ENCODE data around the gene PCNT.

DNA sequence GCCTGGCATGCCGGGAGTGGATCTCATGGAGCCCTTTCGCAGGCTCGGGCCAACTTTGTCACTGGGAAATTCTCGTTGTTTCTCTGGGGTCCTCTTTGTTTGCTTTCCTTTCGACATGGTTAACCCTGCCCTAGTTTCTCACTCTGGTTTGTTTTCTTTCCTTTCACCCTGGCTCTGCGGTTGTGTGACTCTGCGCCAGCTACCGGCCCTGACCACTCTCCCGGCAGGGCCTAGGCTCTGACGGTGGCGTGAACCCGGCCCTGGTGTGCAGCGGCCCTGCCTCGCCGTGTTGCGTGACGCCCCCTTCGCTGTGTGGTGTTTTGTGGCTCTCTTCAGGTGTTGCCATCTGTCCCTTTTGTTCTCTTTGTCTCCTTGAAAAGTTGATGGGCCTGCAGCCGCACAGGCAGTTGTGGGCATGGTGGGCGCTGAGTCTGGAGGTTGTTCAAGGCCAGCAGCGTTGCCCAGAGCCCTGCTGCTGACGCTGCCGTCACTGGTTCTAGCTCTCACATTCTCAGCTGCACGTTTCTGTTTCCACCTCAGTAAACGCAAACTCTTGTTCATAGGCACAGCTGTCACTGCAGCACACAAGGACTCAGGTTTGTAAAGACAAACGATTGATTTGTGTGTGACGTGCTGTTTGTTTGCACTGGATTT is 70.1 kb downstream of the PCNT start:
- TF ChIP-seq, protein P1, sequence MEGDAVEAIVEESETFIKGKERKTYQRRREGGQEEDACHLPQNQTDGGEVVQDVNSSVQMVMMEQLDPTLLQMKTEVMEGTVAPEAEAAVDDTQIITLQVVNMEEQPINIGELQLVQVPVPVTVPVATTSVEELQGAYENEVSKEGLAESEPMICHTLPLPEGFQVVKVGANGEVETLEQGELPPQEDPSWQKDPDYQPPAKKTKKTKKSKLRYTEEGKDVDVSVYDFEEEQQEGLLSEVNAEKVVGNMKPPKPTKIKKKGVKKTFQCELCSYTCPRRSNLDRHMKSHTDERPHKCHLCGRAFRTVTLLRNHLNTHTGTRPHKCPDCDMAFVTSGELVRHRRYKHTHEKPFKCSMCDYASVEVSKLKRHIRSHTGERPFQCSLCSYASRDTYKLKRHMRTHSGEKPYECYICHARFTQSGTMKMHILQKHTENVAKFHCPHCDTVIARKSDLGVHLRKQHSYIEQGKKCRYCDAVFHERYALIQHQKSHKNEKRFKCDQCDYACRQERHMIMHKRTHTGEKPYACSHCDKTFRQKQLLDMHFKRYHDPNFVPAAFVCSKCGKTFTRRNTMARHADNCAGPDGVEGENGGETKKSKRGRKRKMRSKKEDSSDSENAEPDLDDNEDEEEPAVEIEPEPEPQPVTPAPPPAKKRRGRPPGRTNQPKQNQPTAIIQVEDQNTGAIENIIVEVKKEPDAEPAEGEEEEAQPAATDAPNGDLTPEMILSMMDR (IDR thresholded peaks at IDR 0.05) = no peak
- TF ChIP-seq POLR2A (IDR thresholded peaks at IDR 0.05) = no peak

Measured in lower leg skin (tissue), 3 donors.